Activated T-helper 2 cell treated with anti-CD3 and anti-CD28 coated beads, Interferon-gamma antibody, Interleukin-2, Interleukin-4, amounts not matched to agents 10 μg/mL and 5 μg/mL and 100 μg/mL, durations not matched to agents 14 hours and 24 hours and 36 hours (primary cell): ENCODE results near the gene AMN. TPM values are rescaled to one million over a fixed set of nuclear protein-coding genes. Genes with fewer than 3 reads are reported as not detected.

Experiments used
- DNase-seq: peaks from one replicate; pipeline ENCODE4 v3.0.0; 2021; ENCODE audit warnings: low spot score
- H3K27ac Mint-ChIP-seq: one replicate; pipeline ENCODE4 v1.8.0; 2021; ENCODE audit warnings: mixed read lengths
- H3K27me3 Mint-ChIP-seq: one replicate; pipeline ENCODE4 v1.8.0; 2021; ENCODE audit warnings: low read depth, mixed read lengths
- H3K36me3 Mint-ChIP-seq: one replicate; pipeline ENCODE4 v1.8.0; 2021; ENCODE audit warnings: low read depth, mixed read lengths
- H3K4me1 Mint-ChIP-seq: one replicate; pipeline ENCODE4 v1.8.0; 2021; ENCODE audit warnings: low read depth, mixed read lengths
- H3K4me3 Mint-ChIP-seq: one replicate; pipeline ENCODE4 v1.8.0; 2021; ENCODE audit warnings: low read depth, mild to moderate bottlenecking, moderate library complexity, mixed read lengths
- H3K9me3 Mint-ChIP-seq: one replicate; pipeline ENCODE4 v1.8.0; 2021; ENCODE audit warnings: mixed read lengths
- intact Hi-C: fragments of 100-400 bp; cut with micrococcal nuclease; formaldehyde crosslinking; loops from one replicate; pipeline ENCODE4 v1.15.1; 2023
- total RNA-seq: library from RNA; stranded (reverse); gene quantifications from 2 replicates; pipeline ENCODE4 v1.2.3, GENCODE V29; 2022

AMN gene
- total RNA-seq, 1 donor from 2014 or later, result 0.55 TPM

- intact Hi-C loops, result no loop called here
- peaks cover 16% of the 10 kb centered on the region for H3K27me3 Mint-ChIP-seq
- H3K27ac Mint-ChIP-seq, result no peak overlapping the region
- no peaks in the 10 kb centered on the region for H3K4me1 Mint-ChIP-seq
- H3K4me3 Mint-ChIP-seq, result no peak overlapping the region
- H3K36me3 Mint-ChIP-seq, result no peaks in the 10 kb centered on the region
- H3K9me3 Mint-ChIP-seq, result no peaks in the 10 kb centered on the region
- DNase-seq, result no peak
Observed at GRCh38 chr14:102930138-102930752, 7.8 kb downstream of the AMN start.

DNA sequence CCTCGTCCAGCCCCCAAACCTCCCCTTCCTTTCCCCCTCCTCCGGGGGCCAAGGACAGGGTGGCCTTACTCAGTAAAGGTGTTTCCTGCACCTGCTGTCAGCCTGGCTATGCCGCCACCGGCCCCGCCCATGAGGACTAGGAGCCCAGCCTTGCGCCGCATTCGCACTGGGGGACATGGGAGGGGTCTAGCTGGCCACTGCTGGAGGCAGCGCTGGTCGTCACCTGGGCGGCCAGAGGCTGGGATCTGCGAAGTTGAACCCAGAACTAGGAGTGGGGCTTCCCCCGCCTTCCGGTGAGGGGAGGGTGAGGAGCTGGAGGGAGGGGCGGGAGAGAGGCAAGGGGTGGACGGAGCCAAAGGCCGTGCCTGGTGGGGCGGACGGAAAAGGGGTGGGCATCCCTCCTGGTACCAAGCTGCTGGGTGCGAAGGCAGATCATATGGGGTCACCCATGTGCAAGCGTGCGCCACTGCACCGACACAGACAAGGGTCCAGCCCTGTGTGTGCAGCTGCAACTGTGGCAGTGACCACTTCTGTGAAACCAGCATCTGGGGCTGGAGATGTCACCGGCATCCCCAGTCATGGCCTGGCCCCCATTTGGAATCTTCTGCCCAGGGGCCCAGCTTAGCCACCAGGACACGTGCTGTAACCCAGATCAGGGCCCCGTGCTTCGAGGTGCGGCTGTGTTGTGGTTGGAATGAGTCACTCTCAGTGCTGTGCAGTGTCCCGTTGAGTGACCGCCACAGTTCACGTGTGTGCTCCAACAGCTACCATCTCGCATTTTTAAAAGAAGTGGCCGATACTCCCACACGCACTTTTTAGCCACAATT is 8.5 kb downstream of the AMN start:
- Mint-ChIP-seq H3K4me3 (no peak overlapping the region), H3K27me3 (peaks cover 13% of the 10 kb centered on the region), H3K36me3 (no peaks in the 10 kb centered on the region), H3K27ac (no peak overlapping the region), H3K9me3 (no peaks in the 10 kb centered on the region), H3K4me1 (no peaks in the 10 kb centered on the region)
- intact Hi-C loops, result no loop called here
- no peak for DNase-seq

- Mint-ChIP-seq H3K27me3 (peaks cover 10% of the 10 kb centered on the region), H3K36me3 (no peaks in the 10 kb centered on the region), H3K4me1 (no peaks in the 10 kb centered on the region), H3K27ac (no peak overlapping the region), H3K4me3 (no peak overlapping the region), H3K9me3 (no peaks in the 10 kb centered on the region)
- intact Hi-C loops, result no loop called here
- DNase-seq, result no peak
Observed at GRCh38 chr14:102931580-102932285, 9.3 kb downstream of the AMN start.

- Mint-ChIP-seq H3K27me3 (peaks cover 4% of the 10 kb centered on the region), H3K27ac (no peak overlapping the region), H3K9me3 (no peaks in the 10 kb centered on the region), H3K4me1 (no peaks in the 10 kb centered on the region), H3K4me3 (no peak overlapping the region), H3K36me3 (no peaks in the 10 kb centered on the region)
- DNase-seq, result no peak
- intact Hi-C loops, result no loop called here
Observed at GRCh38 chr14:102932484-102933248, 10.2 kb downstream of the AMN start.

DNA sequence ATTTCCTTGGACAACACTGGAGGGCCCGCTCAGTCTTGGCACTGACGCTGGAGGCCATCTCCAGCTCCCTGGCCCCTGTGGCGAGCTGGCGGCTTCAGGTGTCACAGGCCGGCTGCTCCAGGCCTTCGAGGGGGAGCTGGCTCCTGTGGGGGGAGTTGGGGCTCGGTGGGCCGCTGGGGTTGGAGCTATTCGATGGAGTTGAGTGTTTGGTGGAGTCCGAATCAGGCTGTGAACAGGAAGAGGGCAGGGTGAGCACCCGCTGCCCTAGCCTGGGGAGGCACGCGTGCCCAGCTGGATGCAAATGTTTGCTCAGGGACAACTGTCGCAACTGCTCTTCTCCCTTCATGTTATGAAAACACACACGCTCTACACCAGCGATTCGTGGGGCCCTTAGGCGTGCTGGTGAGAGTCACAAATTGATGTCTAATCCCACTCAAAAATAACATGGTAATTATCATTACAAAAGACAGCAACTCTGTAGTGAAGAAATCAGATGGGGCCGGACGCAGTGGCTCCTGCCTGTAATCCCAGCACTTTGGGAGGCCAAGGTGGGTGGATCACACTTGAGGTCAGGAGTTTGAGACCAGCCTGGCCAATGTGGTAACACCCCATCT is 11.3 kb downstream of the AMN start:
- Mint-ChIP-seq H3K27ac (no peak overlapping the region), H3K4me1 (no peaks in the 10 kb centered on the region), H3K4me3 (no peak overlapping the region), H3K9me3 (no peaks in the 10 kb centered on the region), H3K36me3 (no peaks in the 10 kb centered on the region), H3K27me3 (peaks cover 4% of the 10 kb centered on the region)
- intact Hi-C loops, result no loop called here
- DNase-seq, result no peak

DNA sequence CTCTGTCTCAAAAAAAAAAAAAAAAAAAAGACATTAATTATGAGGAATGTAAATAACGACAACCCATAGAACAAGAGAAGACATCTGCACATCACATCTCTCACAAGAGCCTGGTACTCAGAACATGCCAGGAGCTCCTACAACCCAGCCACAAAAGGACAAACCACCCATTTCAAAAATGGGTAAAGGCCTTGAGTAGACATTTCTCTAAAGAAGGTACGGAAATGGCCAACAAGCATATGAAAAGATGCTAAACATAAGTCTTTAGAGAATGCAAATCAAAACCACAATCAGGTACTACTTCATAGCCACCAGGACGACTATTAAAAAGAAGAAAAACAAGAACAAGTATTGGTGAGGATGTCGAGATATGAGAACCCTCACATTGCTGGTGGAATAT is 13.3 kb downstream of the AMN start:
- intact Hi-C loops, result no loop called here
- H3K36me3 Mint-ChIP-seq, result no peaks in the 10 kb centered on the region
- H3K4me1 Mint-ChIP-seq, result no peaks in the 10 kb centered on the region
- no peak for DNase-seq
- no peaks in the 10 kb centered on the region for H3K9me3 Mint-ChIP-seq
- H3K4me3 Mint-ChIP-seq, result no peak overlapping the region
- H3K27me3 Mint-ChIP-seq, result peaks cover 3% of the 10 kb centered on the region
- H3K27ac Mint-ChIP-seq, result no peak overlapping the region

GRCh38 chr14:102937331-102938175 is 15.1 kb downstream of the AMN start:
- Mint-ChIP-seq H3K9me3 (no peaks in the 10 kb centered on the region), H3K4me1 (no peaks in the 10 kb centered on the region), H3K4me3 (no peak overlapping the region), H3K27ac (no peak overlapping the region), H3K36me3 (no peaks in the 10 kb centered on the region), H3K27me3 (no peaks in the 10 kb centered on the region)
- no peak for DNase-seq
- intact Hi-C loops, result no loop called here

- Mint-ChIP-seq H3K4me1 (no peaks in the 10 kb centered on the region), H3K27ac (no peak overlapping the region), H3K4me3 (no peak overlapping the region), H3K27me3 (no peaks in the 10 kb centered on the region), H3K36me3 (no peaks in the 10 kb centered on the region), H3K9me3 (no peaks in the 10 kb centered on the region)
- DNase-seq, result no peak
- intact Hi-C loops, result no loop called here
Observed at GRCh38 chr14:102938191-102938590, 15.7 kb downstream of the AMN start.

DNA sequence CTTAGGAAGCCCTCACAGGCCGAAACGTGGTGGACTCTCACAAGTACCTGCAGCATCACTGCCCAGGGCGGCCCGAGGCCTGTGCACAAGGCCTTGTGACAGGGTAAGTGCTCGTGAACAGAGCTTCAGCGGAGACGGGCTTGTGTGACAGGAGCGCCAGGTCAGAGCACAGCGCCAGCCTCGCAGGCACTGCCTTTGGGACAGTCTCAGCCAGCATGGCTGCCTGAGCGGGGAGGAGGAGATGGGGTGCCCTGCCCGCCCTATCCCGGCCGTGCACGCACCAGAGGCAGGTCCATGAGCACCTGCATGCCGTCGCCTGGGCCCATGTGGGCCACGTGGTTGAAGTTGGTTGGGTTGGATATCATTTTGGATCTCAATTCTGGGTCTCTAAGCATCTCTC is 16.9 kb downstream of the AMN start:
- Mint-ChIP-seq H3K36me3 (no peaks in the 10 kb centered on the region), H3K4me1 (no peaks in the 10 kb centered on the region), H3K9me3 (no peaks in the 10 kb centered on the region), H3K27ac (no peak overlapping the region), H3K27me3 (no peaks in the 10 kb centered on the region), H3K4me3 (no peak overlapping the region)
- no peak for DNase-seq
- intact Hi-C loops, result no loop called here

- Mint-ChIP-seq H3K9me3 (no peaks in the 10 kb centered on the region), H3K4me3 (no peak overlapping the region), H3K27ac (no peak overlapping the region), H3K4me1 (no peaks in the 10 kb centered on the region), H3K36me3 (no peaks in the 10 kb centered on the region), H3K27me3 (no peaks in the 10 kb centered on the region)
- no peak for DNase-seq
- intact Hi-C loops, result no loop called here
Observed at GRCh38 chr14:102939820-102940561, 17.5 kb downstream of the AMN start.

DNA sequence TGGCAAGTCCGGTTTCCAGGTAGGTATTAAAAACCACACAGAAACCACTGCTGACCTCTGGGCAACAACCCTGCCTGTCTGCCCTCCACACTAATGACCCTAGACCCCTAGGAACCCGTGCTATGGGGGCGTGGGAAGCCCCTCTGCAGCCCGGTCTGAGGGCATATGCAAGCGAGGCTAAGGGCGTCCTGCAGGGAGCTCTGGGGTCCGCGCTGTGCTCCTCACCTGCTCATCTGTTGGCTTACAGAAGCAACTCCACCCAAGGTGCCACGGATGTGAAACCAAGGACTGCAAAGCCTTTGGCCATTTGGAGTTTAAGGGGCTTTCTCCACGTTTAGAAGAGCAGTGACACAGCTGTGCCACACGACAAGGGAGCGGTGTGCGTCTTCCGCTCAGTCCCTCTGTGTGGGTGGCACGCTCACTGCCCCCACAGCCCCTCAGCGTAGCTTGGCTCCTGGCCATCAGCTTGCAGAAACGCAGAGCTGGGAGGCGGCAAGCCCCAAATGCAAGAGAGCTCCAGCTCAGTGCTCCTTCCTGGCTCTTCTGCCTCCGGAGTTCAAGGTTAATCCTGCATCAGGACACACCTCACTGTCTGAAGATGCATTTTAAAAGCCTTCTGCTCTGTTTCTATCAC is 18.4 kb downstream of the AMN start:
- no peak overlapping the region for H3K27ac Mint-ChIP-seq
- H3K36me3 Mint-ChIP-seq, result no peaks in the 10 kb centered on the region
- no peaks in the 10 kb centered on the region for H3K27me3 Mint-ChIP-seq
- H3K4me3 Mint-ChIP-seq, result no peak overlapping the region
- no peak for DNase-seq
- no peaks in the 10 kb centered on the region for H3K9me3 Mint-ChIP-seq
- intact Hi-C loops, result no loop called here
- H3K4me1 Mint-ChIP-seq, result no peaks in the 10 kb centered on the region
